Measurements from ENCODE around the gene CHST13. TPM values are rescaled to one million over a fixed set of nuclear protein-coding genes. Genes with fewer than 3 reads are reported as not detected.

Gene CHST13
- total and polyA plus RNA-seq, 2 donors (not counting 3 experiments of a cell fraction or from before 2014, with no cell fraction given): 0.04 TPM; not detected in 1

DNA sequence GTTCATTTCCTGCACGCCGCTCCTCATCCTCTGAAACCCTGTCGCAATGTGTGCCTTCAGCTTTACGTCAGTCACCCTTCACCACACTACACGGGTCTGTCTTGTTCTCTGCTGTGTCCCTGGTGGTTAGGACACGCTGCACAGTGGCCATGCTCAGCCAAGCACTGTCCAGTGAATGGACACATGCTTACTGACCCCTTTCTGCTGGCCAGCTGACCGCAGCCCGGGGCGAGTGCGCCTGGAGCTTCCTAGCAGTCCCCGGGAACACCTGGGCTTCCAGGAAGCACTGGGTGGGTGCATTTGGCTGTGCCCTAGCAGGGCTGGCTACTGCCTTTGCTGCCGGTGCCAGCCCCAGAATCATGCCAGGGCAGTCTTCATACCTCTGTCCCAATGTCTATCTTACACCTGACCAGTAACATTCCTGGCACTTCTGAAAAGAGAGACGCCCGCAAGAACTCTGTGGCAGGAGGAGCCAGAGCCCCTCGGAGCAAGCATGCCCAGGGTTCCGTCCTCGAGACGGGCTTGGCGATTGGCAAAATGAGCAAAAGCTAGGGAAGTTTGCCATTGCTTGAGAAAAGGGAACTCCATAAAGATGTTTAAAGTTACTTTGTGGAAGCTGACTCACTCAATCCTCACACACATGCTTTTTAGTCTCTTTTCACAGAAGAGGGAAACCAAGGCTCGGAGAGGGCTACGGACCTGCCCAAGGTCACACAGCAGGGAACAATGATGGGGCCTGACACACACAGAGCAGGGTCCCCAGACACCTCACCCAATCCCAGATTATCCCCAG, 32.5 kb upstream of the CHST13 start:
- dilution Hi-C loops (cut with MboI; ENCODE audit: extremely low pct_ligation_motif_present, low sequenced_read_pairs): no loop called here
- CTCF ChIA-PET: no interaction called here

GRCh38 chr3:126493051-126493450, 30.9 kb upstream of the CHST13 start:
- Histone ChIP-seq H3K27me3 (ENCODE audit: control insufficient read depth in 2 of 2, insufficient read depth in 2 of 2, low read length in 2 of 2) (peaks cover 0 to 1% of the 10 kb centered on the region in 2 experiments), H3K9me1 (replicated peaks; ENCODE audit: control insufficient read depth, extremely low read depth, insufficient read depth, low read length) (no peaks in the 10 kb centered on the region), H3K27ac (ENCODE audit: insufficient read depth, low read depth, low read length) (no peak overlapping the region), H3K79me2 (ENCODE audit: control insufficient read depth, insufficient read depth, low read length) (no peaks in the 10 kb centered on the region), H2AFZ (ENCODE audit: low read depth, low read length) (no peak overlapping the region), H3K36me3 (ENCODE audit: control insufficient read depth in 2 of 2, extremely low read depth in 1 of 2, insufficient read depth in 2 of 2, low read length in 2 of 2) (no peaks in the 10 kb centered on the region), H3K4me1 (ENCODE audit: control insufficient read depth, extremely low read depth, insufficient read depth, low read length) (no peaks in the 10 kb centered on the region), H3K9me3 (replicated peaks; ENCODE audit: control insufficient read depth, insufficient read depth, low read length) (no peaks in the 10 kb centered on the region), H4K20me1 (replicated peaks; ENCODE audit: control insufficient read depth, extremely low read depth, insufficient read depth, low read length) (no peaks in the 10 kb centered on the region), H3K4me3 (replicated peaks in 1 of 3; ENCODE audit: insufficient read depth in 1 of 3, low read depth in 1 of 3, low read length in 3 of 3) (no peak overlapping the region), H3K4me2 (ENCODE audit: insufficient read depth, low read length) (no peak overlapping the region), H3K9ac (replicated peaks; ENCODE audit: extremely low read depth, insufficient read depth, low read length) (no peak overlapping the region)
- CTCF ChIA-PET: no interaction called here
- no peak for DNase-seq (ENCODE audit: low read depth, low spot score)
- intact Hi-C loops (cut with micrococcal nuclease) (no loop called here), dilution Hi-C loops (cut with MboI; ENCODE audit: extremely low pct_ligation_motif_present, low sequenced_read_pairs) (no loop called here)
- TF ChIP-seq, protein P1, sequence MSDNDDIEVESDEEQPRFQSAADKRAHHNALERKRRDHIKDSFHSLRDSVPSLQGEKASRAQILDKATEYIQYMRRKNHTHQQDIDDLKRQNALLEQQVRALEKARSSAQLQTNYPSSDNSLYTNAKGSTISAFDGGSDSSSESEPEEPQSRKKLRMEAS (IDR thresholded peaks at IDR 0.05; ENCODE audit: insufficient read depth, insufficient read length): no peak
- no peak for TF ChIP-seq EZH2 (IDR thresholded peaks at IDR 0.05; ENCODE audit: borderline replicate concordance, low read depth, low read length, severe bottlenecking)
- no peak for TF ChIP-seq GATA2 (IDR thresholded peaks at IDR 0.05; ENCODE audit: insufficient read depth, insufficient read length, low read depth, low read length)
- TF ChIP-seq MYC (IDR thresholded peaks at IDR 0.05; ENCODE audit: low read depth, low read length): no peak
- TF ChIP-seq JUN (IDR thresholded peaks at IDR 0.05; ENCODE audit: borderline replicate concordance, insufficient read depth, insufficient read length, low read depth): no peak
- no peak for TF ChIP-seq FOS (IDR thresholded peaks at IDR 0.05; ENCODE audit: borderline replicate concordance, insufficient read depth, low read length)
- no peak for TF ChIP-seq CTCF (IDR thresholded peaks at IDR 0.05; ENCODE audit: extremely low read depth in 1 of 2, insufficient read depth in 1 of 2, low read depth in 1 of 2, low read length in 2 of 2)
- no peak for TF ChIP-seq POLR2AphosphoS5 (IDR thresholded peaks at IDR 0.05; ENCODE audit: insufficient read depth, low read depth, low read length)
- no peak for TF ChIP-seq POLR2A (IDR thresholded peaks at IDR 0.05; ENCODE audit: low read depth, low read length)
- POLR2A ChIA-PET: no interaction called here
- no peak for FAIRE-seq
- BruUV-seq (replicated peaks): no TSS peak

More for the DNA sequence above, 32.5 kb upstream of the CHST13 start:
- TF ChIP-seq MYC (IDR thresholded peaks at IDR 0.05; ENCODE audit: low read depth, low read length) (no peak), EZH2 (IDR thresholded peaks at IDR 0.05; ENCODE audit: borderline replicate concordance, low read depth, low read length, severe bottlenecking) (no peak), POLR2A (IDR thresholded peaks at IDR 0.05; ENCODE audit: low read depth, low read length) (no peak), GATA2 (IDR thresholded peaks at IDR 0.05; ENCODE audit: insufficient read depth, insufficient read length, low read depth, low read length) (no peak), FOS (IDR thresholded peaks at IDR 0.05; ENCODE audit: borderline replicate concordance, insufficient read depth, low read length) (no peak)
- no peaks in the 10 kb centered on the region for H3K9me1 ChIP-seq (replicated peaks; ENCODE audit: control insufficient read depth, extremely low read depth, insufficient read depth, low read length)
- peaks cover 14% of the 10 kb centered on the region for H3K4me1 ChIP-seq (ENCODE audit: control insufficient read depth, extremely low read depth, insufficient read depth, low read length)
- BruUV-seq (replicated peaks): no TSS peak
- H4K20me1 ChIP-seq (replicated peaks; ENCODE audit: control insufficient read depth, extremely low read depth, insufficient read depth, low read length): no peaks in the 10 kb centered on the region
- H3K27ac ChIP-seq (ENCODE audit: insufficient read depth, low read depth, low read length): no peak overlapping the region
- intact Hi-C loops (cut with micrococcal nuclease): no loop called here
- H3K79me2 ChIP-seq (ENCODE audit: control insufficient read depth, insufficient read depth, low read length): no peaks in the 10 kb centered on the region
- no peaks in the 10 kb centered on the region for H3K36me3 ChIP-seq (ENCODE audit: control insufficient read depth in 2 of 2, extremely low read depth in 1 of 2, insufficient read depth in 2 of 2, low read length in 2 of 2)
- no peaks in the 10 kb centered on the region for H3K9me3 ChIP-seq (replicated peaks; ENCODE audit: control insufficient read depth, insufficient read depth, low read length)
- FAIRE-seq: no peak
- H3K4me2 ChIP-seq (ENCODE audit: insufficient read depth, low read length): no peak overlapping the region
- H3K9ac ChIP-seq (replicated peaks; ENCODE audit: extremely low read depth, insufficient read depth, low read length): no peak overlapping the region
- H3K4me3 ChIP-seq (replicated peaks in 1 of 3; ENCODE audit: insufficient read depth in 1 of 3, low read depth in 1 of 3, low read length in 3 of 3): no peak overlapping the region
- H2AFZ ChIP-seq (ENCODE audit: low read depth, low read length): no peak overlapping the region
- peaks cover 0 to 1% of the 10 kb centered on the region in 2 experiments for H3K27me3 ChIP-seq (ENCODE audit: control insufficient read depth in 2 of 2, insufficient read depth in 2 of 2, low read length in 2 of 2)
- no peak for DNase-seq (ENCODE audit: low read depth, low spot score)
- POLR2A ChIA-PET: no interaction called here

All from endothelial cell of umbilical vein (primary cell).